GM04504 (cell line): Measurements from ENCODE around the gene HAPLN2.

ENCODE experiments used
- DNase-seq: peaks from one replicate; pipeline ENCODE4 v3.0.0-alpha.2; 2012; ENCODE audit warnings: low read depth

The HAPLN2 gene

DNA sequence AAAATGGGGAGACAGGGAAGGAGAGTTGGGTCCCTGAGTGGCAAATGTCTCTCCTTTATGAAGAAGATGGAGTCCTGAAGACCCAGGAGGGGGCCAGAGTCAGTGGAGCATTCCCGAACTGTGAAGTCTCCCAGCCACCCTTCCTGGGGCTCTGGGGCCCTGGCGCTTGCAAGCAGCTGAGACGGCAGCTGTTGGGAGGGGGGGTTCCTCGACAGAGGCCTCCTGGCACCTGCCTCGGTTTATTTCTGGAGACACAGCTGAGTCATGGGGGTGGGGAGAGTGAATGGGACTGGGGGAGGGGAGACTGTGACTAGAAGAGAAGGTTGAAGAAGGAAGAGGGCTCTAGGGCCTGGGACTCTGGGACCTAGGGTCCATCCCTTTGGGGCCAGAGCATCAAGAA lies 44.0 kb downstream of the HAPLN2 start:
- no peak for DNase-seq

DNA sequence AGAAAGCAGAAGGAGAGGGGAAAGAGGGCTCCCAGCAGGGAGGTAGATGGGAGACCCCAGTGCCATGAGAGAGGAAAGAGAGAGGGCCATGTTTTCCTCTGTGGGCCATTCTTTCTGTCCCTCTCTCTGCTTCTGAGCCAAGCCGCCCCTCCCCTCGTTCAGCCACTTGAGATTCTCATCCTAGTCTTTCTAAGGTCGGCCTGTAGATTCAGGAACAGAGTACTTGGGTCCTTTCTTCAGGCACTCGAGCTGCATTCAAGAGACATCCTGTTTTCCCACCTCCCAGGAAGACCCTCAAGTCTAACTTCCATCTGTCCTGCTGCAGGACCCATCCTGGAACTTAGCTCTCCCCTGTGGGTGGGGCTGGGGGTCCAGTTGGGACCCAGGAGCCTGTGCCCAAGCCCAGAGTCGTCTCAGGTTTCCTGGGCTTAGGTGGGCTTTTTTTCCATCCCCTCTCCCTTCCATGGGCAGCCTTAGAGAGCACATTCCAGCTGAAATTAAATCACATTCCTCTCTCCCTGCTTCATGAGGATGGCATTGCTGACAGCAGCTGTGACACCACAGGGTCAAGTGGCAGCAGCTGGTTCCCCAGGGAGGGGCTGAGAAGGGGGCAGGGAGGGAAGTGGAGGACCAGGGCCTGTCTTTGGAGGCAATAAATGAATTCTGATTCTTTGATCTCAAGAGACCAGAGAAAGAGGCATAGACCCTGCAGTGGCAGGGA lies 45.0 kb downstream of the HAPLN2 start:
- DNase-seq, result no peak

DNA sequence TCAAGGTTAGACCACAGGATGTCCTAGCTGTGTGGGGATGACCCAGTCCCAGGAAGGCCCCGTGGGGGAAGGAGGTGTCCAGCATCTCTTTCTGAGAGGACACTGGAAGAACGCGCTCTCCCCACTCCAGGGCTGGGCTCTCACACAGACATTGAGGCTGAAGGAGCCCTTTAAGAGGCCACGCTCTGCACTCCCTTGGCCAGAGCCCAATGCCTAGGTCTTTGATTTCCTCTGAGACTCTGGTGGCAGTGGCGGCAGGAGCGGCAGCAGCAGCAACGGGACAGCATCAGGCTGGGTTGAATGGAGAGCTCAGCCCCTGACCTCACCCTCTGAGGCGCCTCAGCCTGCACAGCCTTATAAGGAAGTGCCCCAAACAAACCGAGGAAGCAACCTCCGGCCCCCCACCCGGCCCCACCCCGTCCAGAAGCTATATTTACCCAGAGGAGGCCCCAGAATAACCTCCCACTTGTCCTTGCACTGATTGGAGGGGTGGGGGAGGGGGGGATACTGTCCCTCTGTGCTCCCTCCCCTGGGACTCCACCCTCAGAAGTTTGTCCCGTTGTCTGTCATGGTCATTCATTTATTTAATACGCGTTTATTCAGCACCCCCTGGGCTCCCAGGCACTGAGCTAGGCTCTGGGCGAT lies 45.7 kb downstream of the HAPLN2 start:
- no peak for DNase-seq

DNA sequence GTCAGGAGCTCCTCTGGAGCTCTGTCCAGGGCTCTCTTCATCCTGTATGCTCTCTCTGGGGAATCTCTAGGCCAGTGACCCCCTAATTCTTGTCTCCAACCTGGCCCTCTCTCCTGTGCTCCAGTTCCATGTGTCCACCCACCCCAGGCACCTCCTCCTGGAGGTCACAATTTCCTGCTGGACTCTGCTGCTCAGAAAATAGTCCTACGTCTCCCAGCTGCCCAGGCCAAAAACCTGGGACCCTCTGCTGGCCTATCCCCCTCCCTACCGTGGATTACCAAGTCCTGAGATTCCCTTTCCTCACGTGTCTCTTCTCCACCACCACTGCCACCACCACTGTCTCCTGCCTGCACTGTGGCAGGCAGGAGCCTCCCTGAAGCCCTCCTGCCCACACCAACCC lies 46.3 kb downstream of the HAPLN2 start:
- DNase-seq, result no peak

DNA sequence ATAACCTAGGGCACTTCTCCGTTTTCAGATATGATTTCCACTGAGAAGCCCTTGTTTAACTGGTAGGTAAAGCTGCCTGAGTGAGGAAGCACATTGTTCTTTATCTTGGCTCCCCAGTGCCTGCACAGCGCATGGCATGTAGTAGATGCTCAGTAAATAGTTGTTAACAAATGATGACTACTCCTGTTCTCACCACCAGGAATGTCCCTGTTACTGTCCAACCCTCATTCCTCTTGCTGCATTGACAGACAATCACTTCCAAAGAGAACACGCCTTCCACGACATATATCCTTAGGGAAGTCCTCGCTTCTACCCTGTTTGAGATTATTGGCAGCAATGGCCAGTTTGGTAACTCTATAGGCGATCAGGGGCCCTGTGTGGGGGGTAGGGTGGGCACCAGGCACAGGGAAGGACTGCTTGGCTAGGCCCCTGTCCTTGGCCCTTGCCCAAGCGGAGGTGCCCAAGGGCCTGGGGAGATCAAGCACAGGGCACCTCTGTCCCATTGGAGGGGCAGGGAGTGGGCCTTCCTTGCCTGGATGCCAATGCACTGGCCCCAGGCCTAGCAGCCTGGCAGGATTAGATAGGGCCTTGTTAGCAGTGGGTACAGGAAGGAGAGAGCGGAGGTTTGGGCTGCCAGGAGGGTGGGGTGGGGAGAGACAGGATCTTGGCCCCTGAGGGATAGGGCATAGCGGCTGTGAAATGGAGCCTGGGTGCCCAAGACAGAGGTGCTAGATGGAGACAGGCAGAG lies 47.8 kb downstream of the HAPLN2 start:
- no peak for DNase-seq

DNA sequence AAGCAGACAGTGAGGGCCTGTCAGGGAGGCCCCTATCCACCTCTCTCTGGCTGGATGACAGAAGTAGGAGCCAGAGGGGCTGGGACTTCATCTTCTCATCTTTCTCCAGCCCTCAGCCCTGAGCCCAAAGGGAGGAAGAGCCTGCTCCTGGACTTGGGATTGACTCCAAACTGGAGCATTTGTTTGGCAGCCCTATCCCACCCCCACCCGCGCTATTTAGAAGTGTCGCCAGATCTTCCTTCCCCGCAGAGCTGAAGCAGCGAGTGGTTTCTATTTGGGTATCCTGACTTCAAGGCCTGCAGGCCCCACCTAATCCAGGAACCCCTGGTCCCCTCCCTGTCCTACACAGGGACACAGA lies 48.4 kb downstream of the HAPLN2 start:
- DNase-seq, result no peak

DNA sequence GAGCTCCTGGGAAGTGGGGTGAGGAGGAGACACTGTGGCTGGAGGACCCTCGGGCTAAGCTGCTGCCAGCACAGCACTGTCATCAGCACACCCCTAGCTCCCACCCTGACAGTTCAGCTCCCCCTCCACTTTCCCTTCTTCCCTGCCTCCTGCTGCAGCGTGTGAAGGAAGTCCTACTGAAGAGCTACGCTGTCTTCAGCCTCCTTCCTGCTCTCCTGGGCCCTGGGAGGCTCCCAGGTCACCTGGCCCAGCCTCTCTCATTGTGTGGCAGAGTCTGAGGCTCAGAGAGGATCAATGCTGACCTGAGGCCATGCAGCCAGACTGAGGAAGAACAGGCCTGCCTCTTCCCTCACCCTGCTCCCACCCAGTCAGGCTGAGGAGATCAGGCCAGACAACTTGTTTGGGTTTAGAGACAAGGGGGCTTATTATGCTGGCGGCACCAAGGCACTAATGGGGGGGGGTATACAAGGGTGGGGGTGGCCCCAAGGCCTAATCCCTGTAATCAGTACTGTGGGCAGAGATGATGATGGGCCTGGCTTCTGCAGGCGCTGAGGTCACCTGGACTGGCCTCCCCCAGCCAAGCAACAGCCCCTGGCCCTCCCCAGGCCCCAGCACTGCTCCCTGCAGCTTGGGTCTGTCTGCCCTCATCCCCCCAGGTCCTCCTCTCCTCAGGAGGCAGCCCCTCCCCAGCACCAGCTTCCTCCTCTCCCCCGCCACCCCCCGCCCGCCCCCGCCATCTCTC lies 48.9 kb downstream of the HAPLN2 start:
- DNase-seq, result no peak

DNA sequence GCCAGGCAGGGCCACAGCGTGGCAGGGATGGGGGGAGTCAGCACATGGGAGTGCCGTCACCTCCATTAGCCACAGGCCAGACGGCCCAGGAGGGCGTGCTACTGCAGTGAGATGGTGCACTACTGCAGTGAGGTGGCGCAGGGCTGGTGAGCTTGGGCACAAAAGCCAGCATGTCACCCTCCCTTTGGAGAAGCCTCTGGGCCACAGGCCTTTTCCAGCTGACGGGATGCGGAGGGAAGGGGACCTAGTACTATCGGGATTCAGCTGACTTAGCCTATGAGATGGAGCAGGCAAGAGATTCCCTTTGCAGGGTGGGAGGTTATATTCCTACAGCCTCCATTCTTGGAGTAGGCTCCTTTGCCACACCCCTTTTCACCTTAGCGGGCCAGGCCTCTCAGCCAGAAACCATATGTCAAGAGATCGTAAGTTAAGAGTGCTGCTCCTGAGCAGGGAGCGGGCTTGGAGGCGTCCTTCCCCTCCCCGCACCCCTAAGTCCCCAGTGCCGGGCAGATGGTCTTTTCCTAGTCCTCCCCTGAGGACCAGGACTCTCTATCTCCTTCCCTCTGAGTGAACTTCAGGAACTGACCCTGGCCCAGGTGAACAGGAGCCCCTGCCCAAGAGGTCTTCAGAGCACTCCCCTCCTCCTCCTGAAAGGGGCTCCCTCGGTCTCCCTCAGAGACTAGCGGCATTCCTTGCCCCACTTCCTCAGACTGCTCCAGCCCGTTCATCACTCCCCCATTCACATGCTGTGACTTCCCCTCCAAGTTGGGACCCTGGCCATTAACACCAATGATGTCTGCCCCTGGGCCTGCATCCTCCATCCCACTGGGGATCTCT lies 49.8 kb downstream of the HAPLN2 start:
- DNase-seq, result no peak

DNA sequence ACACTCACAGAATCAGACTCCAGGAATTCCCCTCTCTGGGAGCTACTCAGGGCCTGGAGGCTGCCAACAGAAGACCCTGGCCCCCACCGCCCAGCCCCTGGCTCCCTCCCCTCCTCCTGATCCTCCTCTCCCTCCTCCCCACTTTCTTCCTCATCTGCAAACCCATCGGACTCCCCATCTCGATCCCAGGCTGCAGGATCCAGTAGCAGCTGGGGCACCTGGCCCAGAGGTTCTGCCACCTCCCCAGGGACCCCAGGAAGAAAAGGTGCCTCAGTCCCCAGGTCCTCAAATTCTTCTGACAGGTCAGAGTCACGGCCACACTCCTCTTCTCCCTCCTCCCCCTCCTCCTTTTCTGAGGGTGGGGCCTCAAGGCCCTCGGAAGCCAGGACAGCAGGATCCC lies 50.6 kb downstream of the HAPLN2 start:
- DNase-seq, result no peak

DNA sequence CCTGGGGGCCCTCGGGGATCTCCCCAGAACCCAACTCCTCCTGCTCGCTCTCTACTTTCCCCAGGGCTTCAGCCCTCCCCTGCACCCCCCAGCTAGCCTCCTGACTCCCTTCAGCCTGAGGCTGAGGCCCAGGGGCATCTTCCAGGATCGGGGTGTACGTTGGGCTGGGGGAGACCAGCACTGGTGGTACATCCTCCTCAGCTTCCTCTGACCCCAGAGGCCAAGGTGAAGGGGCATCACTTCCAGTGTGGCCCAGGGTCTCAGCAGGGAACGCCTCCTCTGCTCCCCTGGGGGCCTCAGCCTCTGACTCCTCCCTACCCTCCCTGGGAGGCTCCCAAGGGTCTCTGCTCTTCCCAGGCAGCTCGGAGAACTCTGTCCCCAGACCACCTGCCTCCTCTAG lies 51.1 kb downstream of the HAPLN2 start:
- no peak for DNase-seq

DNA sequence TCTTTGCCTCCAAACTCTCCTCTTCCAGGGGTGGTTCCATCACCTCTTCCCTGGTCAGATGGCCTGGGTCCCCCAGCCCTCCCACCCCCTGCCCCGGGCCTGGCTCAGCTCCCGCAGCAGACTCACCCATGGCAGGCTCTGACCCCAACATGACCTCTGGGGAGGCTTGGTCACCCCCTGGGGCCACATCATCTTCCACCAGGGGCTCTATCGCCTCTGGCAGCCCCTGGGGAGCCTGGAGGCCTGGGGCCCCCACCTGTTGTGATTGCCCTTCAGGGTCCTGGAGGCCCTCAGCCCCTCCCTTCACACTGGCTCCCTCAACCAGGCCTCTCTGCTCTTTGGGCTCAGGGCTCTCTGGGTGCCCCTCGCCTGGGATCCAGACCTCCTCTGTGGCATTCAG lies 51.6 kb downstream of the HAPLN2 start:
- no peak for DNase-seq

DNA sequence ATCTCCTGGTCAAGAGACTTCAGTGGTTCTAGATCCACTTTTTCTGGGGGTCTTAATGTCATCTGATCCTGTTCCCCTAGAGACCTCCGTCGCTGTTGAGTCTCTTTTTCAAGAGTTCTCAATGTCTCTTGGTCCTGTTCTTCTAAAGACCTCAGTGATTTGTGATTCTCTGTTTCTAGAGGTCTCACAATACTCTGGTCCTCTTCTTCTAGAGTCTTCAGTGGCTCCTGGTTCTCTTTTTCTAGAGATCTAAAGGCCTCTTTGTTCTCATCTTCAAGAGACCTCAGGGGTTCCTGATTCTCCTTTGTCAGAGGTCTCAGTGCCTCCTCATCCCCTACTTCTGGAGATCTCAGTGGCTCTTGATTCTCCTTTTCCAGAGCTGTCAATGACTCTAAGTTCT lies 52.6 kb downstream of the HAPLN2 start:
- DNase-seq, result no peak

DNA sequence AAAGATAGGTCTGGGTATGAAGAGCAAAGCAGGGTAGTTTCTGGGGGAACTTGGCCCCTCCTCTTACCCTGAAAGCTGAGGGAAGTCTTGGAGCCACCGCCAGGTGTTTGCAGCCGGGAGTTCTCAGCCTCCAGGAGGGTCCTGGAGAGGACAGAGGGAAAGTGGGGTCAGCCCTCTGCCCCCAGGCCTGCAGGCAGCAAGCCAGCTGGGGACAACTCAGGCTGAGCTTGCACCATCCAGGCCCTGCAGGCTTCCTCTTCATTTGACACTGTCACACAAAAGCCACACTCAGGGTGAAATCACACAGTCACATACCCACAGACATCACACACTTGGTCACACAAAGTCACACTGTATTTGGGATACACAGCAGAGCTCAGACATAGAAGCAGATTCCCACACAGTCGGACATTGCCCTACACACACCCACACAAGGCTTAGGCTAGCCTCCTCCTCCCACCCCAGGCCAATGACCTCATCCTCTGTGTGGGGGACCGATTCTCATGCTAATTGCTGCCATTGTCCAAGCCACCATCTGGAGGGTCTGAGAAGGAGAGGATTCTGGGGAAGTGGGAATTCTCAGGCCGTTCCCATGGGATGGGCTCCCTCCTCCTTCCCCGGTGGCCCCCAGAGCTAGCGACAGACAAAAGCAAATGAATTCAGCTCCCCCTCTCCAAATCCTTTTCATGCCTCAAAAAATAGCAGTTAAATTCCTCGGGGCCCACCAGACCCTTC lies 54.3 kb downstream of the HAPLN2 start:
- DNase-seq, result no peak
